Left lung (tissue), 10 donors: ENCODE data around the gene TCF7L2. TPM values are rescaled to one million over a fixed set of nuclear protein-coding genes. Genes with fewer than 3 reads are reported as not detected.

Source experiments
- ATAC-seq: fragments of 200-7000 bp; cut with Tn5 transposase; one replicate; pipeline ENCODE4 v1.9.1; 2020; ENCODE audit warnings: moderate library complexity
- DNase-seq, 4 donors: peaks; one replicate each; pipeline ENCODE4 v3.0.0-alpha.2; 2013 to 2020
- H3K27ac ChIP-seq, 2 donors: fragments of 200-600 bp; sonication (generic) in 1 of 2; one replicate each; pipeline versions ENCODE4 v1.5.0 to v1.8.0; 2020 to 2021
- H3K27me3 ChIP-seq, 2 donors: fragments of 200-600 bp; sonication (generic) in 1 of 2; one replicate each; pipeline versions ENCODE4 v1.5.0 to v1.8.0; 2020 to 2021
- H3K36me3 ChIP-seq, 2 donors: fragments of 200-600 bp; sonication (generic) in 1 of 2; one replicate each; pipeline versions ENCODE4 v1.5.0 to v1.8.0; 2020 to 2021
- H3K4me1 ChIP-seq, 2 donors: fragments of 200-600 bp; one replicate each; pipeline ENCODE4 v1.8.0; 2021
- H3K4me3 ChIP-seq, 2 donors: fragments of 200-600 bp; sonication (generic) in 1 of 2; one replicate each; pipeline versions ENCODE4 v1.5.0 to v1.8.0; 2020 to 2021; ENCODE audit warnings: mild to moderate bottlenecking in 1 of 2
- H3K9me3 ChIP-seq, 2 donors: fragments of 200-600 bp; sonication (generic) in 1 of 2; one replicate each; pipeline versions ENCODE4 v1.5.0 to v1.8.0; 2020 to 2021
- intact Hi-C, 2 donors: fragments of 100-400 bp; cut with DNase I; formaldehyde crosslinking; loops; one replicate each; pipeline versions ENCODE4 v1.11.2 to v1.14.2; 2022
- polyA plus RNA-seq, 6 donors: library from polyadenylated mRNA; unstranded; fragments of 120-200 nt; gene quantifications; one replicate each; pipeline ENCODE4 v1.2.1, GENCODE V29; 2013; ENCODE audit not compliant: insufficient read length in 6 of 6
- total RNA-seq, 2 donors: library from RNA; stranded (reverse); fragmentation: NEBNext Ultra II Directional; extraction: Animal tissue kit (Norgen Biotek cat#: 25700); gene quantifications; one replicate each; pipeline ENCODE4 v1.2.1, GENCODE V29; 2021
- TF ChIP-seq, protein P1 (sequence below), 2 donors: fragments of 200-600 bp; sonication (generic) in 1 of 2; IDR thresholded peaks; one replicate each; pipeline versions ENCODE4 v1.5.0 to v1.8.0; 2021; ENCODE audit warnings: antibody characterized with exemption in 2 of 2
- donor health status: DM: no; HTN: yes; CAD: no.
- donor health status: DM: no; HTN: no; CAD: no.

The TCF7L2 gene
- total and polyA plus RNA-seq, 8 donors = 25.1 to 54.9 (median 53.0) TPM

DNA sequence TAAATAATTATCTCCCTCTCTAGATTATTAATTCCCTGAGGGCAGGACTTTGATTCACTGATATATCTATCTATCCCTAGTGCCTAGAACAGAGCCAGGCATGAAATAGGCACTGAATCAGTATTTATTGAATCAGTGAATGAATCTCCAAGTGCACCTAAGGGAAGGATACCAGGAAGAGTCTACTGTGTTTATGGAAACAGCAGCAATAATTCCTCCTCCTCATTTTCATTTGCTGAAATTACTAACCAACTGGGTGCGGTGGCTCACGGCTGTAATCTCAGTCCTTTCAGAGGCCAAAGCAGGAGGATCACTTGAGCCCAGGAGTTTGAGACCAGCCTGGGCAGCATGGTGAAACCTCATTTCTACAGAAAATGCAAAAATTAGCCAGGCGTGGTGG, 161.2 kb downstream of the TCF7L2 start:
- H3K4me1 ChIP-seq = no peaks in the 10 kb centered on the region
- intact Hi-C loops = no loop called here
- no peak for DNase-seq
- H3K9me3 ChIP-seq = no peaks in the 10 kb centered on the region
- H3K27ac ChIP-seq = no peak overlapping the region
- H3K36me3 ChIP-seq = no peaks in the 10 kb centered on the region
- H3K27me3 ChIP-seq = no peaks in the 10 kb centered on the region
- no peak overlapping the region for H3K4me3 ChIP-seq
- TF ChIP-seq, protein P1, sequence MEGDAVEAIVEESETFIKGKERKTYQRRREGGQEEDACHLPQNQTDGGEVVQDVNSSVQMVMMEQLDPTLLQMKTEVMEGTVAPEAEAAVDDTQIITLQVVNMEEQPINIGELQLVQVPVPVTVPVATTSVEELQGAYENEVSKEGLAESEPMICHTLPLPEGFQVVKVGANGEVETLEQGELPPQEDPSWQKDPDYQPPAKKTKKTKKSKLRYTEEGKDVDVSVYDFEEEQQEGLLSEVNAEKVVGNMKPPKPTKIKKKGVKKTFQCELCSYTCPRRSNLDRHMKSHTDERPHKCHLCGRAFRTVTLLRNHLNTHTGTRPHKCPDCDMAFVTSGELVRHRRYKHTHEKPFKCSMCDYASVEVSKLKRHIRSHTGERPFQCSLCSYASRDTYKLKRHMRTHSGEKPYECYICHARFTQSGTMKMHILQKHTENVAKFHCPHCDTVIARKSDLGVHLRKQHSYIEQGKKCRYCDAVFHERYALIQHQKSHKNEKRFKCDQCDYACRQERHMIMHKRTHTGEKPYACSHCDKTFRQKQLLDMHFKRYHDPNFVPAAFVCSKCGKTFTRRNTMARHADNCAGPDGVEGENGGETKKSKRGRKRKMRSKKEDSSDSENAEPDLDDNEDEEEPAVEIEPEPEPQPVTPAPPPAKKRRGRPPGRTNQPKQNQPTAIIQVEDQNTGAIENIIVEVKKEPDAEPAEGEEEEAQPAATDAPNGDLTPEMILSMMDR (IDR thresholded peaks at IDR 0.05) = no peak
- no peak for ATAC-seq

DNA sequence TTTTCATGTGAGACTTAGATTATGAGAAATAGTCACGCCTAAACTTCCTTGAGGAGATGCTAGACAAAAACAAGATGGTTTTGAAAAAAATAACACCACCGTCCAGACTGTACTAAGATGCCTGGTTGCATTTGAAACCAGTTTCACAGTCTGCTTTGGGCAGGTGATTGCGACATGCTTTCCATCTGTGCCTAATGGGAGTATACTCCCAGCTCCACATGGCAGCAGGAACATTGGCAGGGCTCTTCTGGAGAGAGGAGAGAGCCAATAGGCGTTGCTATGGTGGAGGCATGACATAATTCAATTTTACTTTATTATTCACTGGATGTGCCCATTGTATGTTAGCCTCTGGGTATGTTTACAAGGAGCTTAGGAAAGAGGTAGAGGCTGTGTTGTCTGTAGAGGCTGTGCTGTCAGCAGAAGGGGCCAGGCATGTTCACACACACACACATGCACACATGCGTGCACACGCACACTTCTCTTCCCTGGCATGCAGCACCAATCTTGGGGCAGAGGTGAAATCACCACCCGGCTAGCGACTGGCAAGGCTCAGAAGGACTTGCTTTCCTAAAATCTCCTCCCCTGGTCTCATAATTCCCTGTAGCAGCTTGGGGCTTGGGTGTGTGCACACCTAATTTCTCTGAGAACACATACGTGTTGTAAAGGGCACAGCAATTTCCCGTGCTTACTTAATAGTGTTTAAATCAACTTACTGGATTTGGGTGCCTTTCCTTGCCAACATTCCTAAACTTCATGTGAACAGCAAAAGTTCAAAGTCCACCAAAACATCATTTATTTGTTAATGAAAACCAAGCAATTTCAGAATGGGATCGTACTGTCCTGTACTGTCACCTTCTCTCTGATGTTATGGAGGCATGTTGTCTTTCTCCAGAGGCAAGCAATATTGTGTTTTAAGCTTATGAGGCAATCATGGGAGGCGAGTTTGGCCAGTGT, 162.1 kb downstream of the TCF7L2 start:
- TF ChIP-seq, protein P1 (IDR thresholded peaks at IDR 0.05) = no peak
- intact Hi-C loops = no loop called here
- ATAC-seq (peak; percentile 67), DNase-seq (no peak)
- Histone ChIP-seq H3K36me3 (no peaks in the 10 kb centered on the region), H3K9me3 (no peaks in the 10 kb centered on the region), H3K4me1 (no peaks in the 10 kb centered on the region), H3K4me3 (no peak overlapping the region), H3K27ac (no peak overlapping the region), H3K27me3 (no peaks in the 10 kb centered on the region)

DNA sequence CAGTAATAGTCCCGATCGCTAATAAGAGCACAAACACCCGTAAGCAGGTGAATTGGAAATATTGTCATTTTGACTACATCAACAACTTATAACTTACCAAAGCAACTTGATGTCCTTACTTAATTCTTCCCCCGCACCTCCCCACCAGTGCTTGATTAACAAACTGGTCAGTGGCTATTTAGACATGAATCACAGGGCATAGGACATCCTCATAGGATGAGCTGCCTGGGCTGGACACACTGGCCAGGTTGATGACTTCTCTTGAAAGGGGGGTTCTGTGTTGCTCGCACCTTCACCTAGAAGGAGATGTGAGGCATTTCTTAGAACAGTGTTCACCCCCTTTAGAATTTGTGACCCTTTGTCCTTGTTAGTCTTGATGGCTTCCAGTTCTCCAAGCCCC, 163.2 kb downstream of the TCF7L2 start:
- Histone ChIP-seq H3K27ac (no peak overlapping the region), H3K4me3 (no peak overlapping the region), H3K27me3 (no peaks in the 10 kb centered on the region), H3K9me3 (no peaks in the 10 kb centered on the region), H3K36me3 (no peaks in the 10 kb centered on the region), H3K4me1 (no peaks in the 10 kb centered on the region)
- DNase-seq (no peak), ATAC-seq (no peak)
- intact Hi-C loops = no loop called here
- TF ChIP-seq, protein P1 (IDR thresholded peaks at IDR 0.05) = no peak

DNA sequence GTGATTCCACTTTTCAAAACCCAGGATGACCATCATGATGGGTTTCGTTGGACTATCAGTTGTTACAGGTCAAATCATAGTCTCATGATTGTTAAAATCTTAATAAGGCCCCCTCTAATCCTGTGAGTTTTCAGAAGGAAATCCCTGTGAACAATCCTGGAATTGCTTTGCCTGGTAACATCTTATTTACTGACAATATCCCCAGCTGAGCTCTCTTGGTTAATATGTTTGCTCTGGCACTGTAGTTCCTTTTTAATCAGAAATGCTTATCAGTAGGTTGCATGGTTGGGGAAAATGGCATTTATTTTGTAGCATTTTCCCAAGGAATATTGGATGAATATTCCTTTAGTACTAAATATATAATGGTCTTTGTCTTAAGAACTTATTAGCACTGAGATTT, 163.9 kb downstream of the TCF7L2 start:
- no peaks in the 10 kb centered on the region for H3K4me1 ChIP-seq
- TF ChIP-seq, protein P1 (IDR thresholded peaks at IDR 0.05) = no peak
- H3K27me3 ChIP-seq = no peaks in the 10 kb centered on the region
- no peaks in the 10 kb centered on the region for H3K9me3 ChIP-seq
- no peak for ATAC-seq
- intact Hi-C loops = no loop called here
- no peak overlapping the region for H3K27ac ChIP-seq
- H3K36me3 ChIP-seq = no peaks in the 10 kb centered on the region
- H3K4me3 ChIP-seq = no peak overlapping the region
- DNase-seq = no peak

DNA sequence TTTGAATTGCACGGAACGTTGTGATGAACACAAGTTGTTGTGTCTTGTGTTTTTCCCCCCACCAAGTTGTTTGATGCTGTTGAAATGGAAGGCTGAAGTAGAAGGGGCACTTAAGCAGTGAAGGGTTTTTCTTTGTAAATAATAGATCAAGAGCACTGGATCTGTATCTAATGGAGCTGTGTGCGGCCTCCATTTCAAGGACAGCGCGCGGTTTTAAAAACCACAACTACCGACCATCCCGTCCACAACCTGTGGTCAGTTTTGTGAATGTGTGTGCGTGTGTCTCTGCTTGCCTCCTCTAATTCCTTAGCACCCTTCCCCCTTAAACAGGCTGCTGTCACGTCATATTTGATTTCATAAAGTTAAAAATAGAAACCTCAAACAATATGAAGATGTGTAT, 165.5 kb downstream of the TCF7L2 start:
- no peak overlapping the region for H3K27ac ChIP-seq
- no peaks in the 10 kb centered on the region for H3K4me1 ChIP-seq
- ATAC-seq (peak; percentile 53), DNase-seq (no peak)
- H3K9me3 ChIP-seq = no peaks in the 10 kb centered on the region
- TF ChIP-seq, protein P1 (IDR thresholded peaks at IDR 0.05) = no peak
- H3K27me3 ChIP-seq = no peaks in the 10 kb centered on the region
- no peak overlapping the region for H3K4me3 ChIP-seq
- intact Hi-C loops = no loop called here
- H3K36me3 ChIP-seq = no peaks in the 10 kb centered on the region
